Liver (tissue), 3 donors: ENCODE measurements around the gene COPZ1.

ENCODE experiments used
- FOXA1 ChIP-seq: IDR thresholded peaks from 2 replicates; pipeline ENCODE4 v1.6.1; 2016; ENCODE audit warnings: antibody characterized with exemption
- NR2F2 ChIP-seq: IDR thresholded peaks from 2 replicates; pipeline ENCODE4 v1.6.1; 2016; ENCODE audit warnings: antibody characterized with exemption
- RAD21 ChIP-seq, 2 donors: IDR thresholded peaks; 2 replicates each; pipeline ENCODE4 v1.6.1; 2016; ENCODE audit warnings: antibody characterized with exemption in 2 of 2, mild to moderate bottlenecking in 2 of 2
- SP1 ChIP-seq: IDR thresholded peaks from 2 replicates; pipeline ENCODE4 v1.6.1; 2018; ENCODE audit warnings: antibody characterized with exemption, mild to moderate bottlenecking
- YY1 ChIP-seq: IDR thresholded peaks from 2 replicates; pipeline ENCODE4 v1.6.1; 2016; ENCODE audit warnings: antibody characterized with exemption, mild to moderate bottlenecking
- TF ChIP-seq, protein P1 (sequence below): fragments of 150-350 bp; IDR thresholded peaks from 2 replicates; pipeline ENCODE4 v1.5.1; 2017; ENCODE audit warnings: improper control_type of control experiment, low read depth, low read length; ENCODE audit not compliant: missing input control
- TF ChIP-seq, protein P2 (sequence below): IDR thresholded peaks from 2 replicates; pipeline ENCODE4 v1.6.1; 2016; ENCODE audit warnings: antibody characterized with exemption, mild to moderate bottlenecking
- TF ChIP-seq, protein P3 (sequence below): IDR thresholded peaks from 2 replicates; pipeline ENCODE4 v1.6.1; 2016; ENCODE audit warnings: antibody characterized with exemption
- TF ChIP-seq, protein P4 (sequence below): IDR thresholded peaks from 2 replicates; pipeline ENCODE4 v1.6.1; 2016; ENCODE audit warnings: antibody characterized with exemption
- donor health status: healthy.
- donor health status: healthy.

DNA sequence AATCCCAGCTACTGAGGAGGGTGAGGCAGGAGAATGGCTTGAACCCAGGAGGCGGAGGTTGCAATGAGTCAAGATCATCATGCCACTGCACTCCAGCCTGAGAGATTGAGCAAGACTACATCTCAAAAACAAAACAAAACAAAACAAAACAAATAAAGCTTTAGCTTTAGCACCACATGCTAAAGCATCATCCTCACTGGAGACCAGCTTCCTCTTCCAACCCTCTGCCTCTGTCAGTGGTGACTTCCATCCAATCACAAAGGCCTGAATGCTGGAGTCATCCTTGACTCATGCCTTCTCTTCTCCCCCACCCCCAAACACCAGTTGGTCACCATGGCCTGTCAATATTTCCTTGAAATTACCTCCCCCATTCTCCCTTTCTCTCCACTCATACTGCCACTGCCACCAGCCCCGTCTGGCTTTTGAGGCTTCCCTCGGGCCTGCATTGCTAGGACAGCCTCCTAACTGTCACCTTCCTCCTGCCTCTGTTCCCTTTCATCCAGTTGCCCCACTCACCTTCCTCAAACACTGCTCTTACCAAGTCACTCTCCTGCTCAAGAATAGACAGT lies 58.2 kb downstream of the COPZ1 start:
- TF ChIP-seq, protein P1, sequence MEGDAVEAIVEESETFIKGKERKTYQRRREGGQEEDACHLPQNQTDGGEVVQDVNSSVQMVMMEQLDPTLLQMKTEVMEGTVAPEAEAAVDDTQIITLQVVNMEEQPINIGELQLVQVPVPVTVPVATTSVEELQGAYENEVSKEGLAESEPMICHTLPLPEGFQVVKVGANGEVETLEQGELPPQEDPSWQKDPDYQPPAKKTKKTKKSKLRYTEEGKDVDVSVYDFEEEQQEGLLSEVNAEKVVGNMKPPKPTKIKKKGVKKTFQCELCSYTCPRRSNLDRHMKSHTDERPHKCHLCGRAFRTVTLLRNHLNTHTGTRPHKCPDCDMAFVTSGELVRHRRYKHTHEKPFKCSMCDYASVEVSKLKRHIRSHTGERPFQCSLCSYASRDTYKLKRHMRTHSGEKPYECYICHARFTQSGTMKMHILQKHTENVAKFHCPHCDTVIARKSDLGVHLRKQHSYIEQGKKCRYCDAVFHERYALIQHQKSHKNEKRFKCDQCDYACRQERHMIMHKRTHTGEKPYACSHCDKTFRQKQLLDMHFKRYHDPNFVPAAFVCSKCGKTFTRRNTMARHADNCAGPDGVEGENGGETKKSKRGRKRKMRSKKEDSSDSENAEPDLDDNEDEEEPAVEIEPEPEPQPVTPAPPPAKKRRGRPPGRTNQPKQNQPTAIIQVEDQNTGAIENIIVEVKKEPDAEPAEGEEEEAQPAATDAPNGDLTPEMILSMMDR = no peak
- no peak for TF ChIP-seq SP1
- no peak for TF ChIP-seq YY1
- TF ChIP-seq, protein P2, sequence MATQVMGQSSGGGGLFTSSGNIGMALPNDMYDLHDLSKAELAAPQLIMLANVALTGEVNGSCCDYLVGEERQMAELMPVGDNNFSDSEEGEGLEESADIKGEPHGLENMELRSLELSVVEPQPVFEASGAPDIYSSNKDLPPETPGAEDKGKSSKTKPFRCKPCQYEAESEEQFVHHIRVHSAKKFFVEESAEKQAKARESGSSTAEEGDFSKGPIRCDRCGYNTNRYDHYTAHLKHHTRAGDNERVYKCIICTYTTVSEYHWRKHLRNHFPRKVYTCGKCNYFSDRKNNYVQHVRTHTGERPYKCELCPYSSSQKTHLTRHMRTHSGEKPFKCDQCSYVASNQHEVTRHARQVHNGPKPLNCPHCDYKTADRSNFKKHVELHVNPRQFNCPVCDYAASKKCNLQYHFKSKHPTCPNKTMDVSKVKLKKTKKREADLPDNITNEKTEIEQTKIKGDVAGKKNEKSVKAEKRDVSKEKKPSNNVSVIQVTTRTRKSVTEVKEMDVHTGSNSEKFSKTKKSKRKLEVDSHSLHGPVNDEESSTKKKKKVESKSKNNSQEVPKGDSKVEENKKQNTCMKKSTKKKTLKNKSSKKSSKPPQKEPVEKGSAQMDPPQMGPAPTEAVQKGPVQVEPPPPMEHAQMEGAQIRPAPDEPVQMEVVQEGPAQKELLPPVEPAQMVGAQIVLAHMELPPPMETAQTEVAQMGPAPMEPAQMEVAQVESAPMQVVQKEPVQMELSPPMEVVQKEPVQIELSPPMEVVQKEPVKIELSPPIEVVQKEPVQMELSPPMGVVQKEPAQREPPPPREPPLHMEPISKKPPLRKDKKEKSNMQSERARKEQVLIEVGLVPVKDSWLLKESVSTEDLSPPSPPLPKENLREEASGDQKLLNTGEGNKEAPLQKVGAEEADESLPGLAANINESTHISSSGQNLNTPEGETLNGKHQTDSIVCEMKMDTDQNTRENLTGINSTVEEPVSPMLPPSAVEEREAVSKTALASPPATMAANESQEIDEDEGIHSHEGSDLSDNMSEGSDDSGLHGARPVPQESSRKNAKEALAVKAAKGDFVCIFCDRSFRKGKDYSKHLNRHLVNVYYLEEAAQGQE = no peak
- TF ChIP-seq, protein P3, sequence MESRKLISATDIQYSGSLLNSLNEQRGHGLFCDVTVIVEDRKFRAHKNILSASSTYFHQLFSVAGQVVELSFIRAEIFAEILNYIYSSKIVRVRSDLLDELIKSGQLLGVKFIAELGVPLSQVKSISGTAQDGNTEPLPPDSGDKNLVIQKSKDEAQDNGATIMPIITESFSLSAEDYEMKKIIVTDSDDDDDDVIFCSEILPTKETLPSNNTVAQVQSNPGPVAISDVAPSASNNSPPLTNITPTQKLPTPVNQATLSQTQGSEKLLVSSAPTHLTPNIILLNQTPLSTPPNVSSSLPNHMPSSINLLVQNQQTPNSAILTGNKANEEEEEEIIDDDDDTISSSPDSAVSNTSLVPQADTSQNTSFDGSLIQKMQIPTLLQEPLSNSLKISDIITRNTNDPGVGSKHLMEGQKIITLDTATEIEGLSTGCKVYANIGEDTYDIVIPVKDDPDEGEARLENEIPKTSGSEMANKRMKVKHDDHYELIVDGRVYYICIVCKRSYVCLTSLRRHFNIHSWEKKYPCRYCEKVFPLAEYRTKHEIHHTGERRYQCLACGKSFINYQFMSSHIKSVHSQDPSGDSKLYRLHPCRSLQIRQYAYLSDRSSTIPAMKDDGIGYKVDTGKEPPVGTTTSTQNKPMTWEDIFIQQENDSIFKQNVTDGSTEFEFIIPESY = no peak
- TF ChIP-seq, protein P4, sequence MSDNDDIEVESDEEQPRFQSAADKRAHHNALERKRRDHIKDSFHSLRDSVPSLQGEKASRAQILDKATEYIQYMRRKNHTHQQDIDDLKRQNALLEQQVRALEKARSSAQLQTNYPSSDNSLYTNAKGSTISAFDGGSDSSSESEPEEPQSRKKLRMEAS = no peak
- no peak for TF ChIP-seq RAD21 (IDR thresholded peaks at IDR 0.05)
- no peak for TF ChIP-seq NR2F2
- TF ChIP-seq FOXA1 = no peak
